ENCODE results near the gene FBP2. TPM values are rescaled to one million over a fixed set of nuclear protein-coding genes. Genes with fewer than 3 reads are reported as not detected.
A peak's percentile ranks its signal among the peaks of the same experiment; 100 is the strongest.

The FBP2 gene
- total RNA-seq, 1 donor from 2014 or later, result 0.33 TPM

DNA sequence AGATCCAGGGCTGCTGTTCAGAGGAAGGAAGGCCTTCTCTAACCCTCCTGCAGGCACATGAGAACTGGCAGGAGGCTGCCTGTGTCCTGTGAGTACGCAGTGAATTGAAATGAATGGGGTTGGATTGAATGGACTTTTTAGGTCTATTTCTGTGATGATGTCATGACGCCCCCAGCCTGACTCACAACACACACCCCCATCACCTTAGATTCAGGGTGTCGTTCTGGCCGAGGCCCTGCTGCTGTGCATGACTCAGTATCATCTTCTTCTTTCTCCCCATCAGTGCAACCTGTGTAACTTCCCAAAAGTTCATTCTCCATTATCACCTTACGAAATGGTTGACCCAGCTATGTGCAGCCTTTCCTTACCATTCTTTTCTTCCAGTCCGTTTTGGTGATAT lies 33.4 kb downstream of the FBP2 start:
- TF ChIP-seq, protein P1, sequence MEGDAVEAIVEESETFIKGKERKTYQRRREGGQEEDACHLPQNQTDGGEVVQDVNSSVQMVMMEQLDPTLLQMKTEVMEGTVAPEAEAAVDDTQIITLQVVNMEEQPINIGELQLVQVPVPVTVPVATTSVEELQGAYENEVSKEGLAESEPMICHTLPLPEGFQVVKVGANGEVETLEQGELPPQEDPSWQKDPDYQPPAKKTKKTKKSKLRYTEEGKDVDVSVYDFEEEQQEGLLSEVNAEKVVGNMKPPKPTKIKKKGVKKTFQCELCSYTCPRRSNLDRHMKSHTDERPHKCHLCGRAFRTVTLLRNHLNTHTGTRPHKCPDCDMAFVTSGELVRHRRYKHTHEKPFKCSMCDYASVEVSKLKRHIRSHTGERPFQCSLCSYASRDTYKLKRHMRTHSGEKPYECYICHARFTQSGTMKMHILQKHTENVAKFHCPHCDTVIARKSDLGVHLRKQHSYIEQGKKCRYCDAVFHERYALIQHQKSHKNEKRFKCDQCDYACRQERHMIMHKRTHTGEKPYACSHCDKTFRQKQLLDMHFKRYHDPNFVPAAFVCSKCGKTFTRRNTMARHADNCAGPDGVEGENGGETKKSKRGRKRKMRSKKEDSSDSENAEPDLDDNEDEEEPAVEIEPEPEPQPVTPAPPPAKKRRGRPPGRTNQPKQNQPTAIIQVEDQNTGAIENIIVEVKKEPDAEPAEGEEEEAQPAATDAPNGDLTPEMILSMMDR (IDR thresholded peaks at IDR 0.05; ENCODE audit: borderline replicate concordance), result no peak
- Histone ChIP-seq H3K9me3 (replicated peaks) (peaks cover 3% of the 10 kb centered on the region), H3K27ac (replicated peaks) (no peak overlapping the region), H3K36me3 (no peaks in the 10 kb centered on the region), H3K27me3 (ENCODE audit: low read depth) (peaks cover 8% of the 10 kb centered on the region), H3K4me3 (no peak overlapping the region), H3K4me1 (no peaks in the 10 kb centered on the region)
- no peak for DNase-seq
- intact Hi-C loops (cut with micrococcal nuclease), result no loop called here

DNA sequence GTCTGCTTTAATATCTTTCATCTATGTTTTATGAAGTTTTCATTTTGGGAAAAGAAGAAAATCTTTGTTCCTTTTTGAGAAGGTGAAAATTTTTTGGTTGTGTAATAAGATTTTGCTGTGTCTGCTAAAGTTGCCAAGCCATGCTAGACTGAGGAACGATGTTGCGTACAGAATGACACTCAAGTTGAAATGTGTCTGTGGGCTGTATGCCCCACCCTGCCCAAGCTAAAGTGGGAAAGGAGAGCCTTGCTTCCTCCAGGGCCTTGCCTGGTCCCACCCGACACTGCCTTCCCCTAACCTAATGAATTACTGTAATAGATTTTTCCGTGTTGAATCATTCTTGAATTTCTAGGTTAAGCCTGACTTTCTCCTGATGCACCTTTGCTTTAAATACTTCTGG lies 36.2 kb downstream of the FBP2 start:
- intact Hi-C loops (cut with micrococcal nuclease), result no loop called here
- H3K9me3 ChIP-seq (replicated peaks), result no peaks in the 10 kb centered on the region
- no peak for DNase-seq
- H3K27me3 ChIP-seq (ENCODE audit: low read depth), result peaks cover 8% of the 10 kb centered on the region
- no peaks in the 10 kb centered on the region for H3K4me1 ChIP-seq
- no peaks in the 10 kb centered on the region for H3K36me3 ChIP-seq
- no peak overlapping the region for H3K27ac ChIP-seq (replicated peaks)
- H3K4me3 ChIP-seq, result no peak overlapping the region
- TF ChIP-seq, protein P1 (IDR thresholded peaks at IDR 0.05; ENCODE audit: borderline replicate concordance), result no peak

DNA sequence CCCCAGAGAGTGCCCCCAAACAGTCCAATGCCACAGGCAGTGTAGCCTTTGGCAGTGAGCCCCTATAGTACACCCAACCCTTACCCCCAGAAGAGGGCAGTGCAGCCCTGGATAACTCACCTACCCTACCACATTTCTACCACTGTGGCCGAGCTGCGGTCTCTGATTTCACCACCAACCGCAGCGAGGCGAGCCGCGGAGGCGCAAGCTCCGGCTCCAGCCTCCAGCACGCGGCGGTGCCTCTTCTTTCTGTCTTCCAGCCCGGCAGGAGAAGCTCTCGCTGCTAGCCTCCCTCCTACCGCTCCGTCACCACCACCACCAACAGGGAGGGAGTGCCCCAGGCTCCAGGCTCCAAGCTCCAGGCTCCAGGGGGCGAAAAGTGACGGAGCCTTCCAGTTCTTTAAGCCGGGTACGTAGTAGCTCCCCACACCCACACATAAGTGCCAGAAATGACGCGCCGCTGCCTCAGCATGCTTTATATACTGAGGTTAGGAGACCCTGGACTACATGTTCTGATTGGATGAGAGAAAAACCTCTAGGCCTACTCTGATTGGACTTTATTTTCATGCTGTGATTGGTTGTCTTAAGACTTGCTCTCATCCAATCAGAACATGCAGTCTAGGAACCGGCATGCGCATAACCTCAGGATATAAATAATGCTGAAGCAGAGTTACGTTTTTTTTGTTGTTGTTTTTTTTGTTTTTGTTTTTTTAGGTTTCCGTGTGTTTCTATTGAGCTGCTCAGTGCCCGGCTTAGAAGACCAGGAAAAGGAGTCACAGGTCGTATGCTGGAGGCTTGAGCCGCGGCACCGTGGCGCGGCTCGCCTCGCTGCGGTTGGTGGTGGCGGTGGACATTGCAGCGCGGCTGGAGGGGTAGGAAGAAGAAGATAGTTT lies 38.9 kb downstream of the FBP2 start, which contains the start of gene PCAT7:
Gene PCAT7 (plus strand): TSS at position 645 of the 893 bp plus-strand sequence.
- TF ChIP-seq, protein P1 (IDR thresholded peaks at IDR 0.05; ENCODE audit: borderline replicate concordance), result peak; percentile 44
- H3K27me3 ChIP-seq (ENCODE audit: low read depth), result peaks cover 8% of the 10 kb centered on the region

DNA sequence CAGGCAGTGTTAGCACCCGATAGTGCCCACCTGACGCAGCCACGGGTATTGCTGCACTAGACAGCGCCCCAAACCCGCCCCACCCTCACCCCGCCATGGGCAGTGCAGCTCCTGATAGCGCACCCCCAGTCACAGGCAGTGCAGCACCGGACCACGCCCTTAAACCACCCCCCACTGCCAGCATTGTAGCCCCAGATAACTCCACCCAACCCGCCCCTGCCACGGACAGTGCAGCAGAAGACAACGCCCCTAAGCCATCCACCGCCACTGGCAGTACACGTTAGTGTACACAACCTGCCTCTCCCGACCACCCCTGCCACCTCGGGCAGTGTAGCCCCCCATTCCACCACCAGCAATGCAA lies 39.6 kb downstream of the FBP2 start:
- H3K4me3 ChIP-seq, result no peak overlapping the region
- no peaks in the 10 kb centered on the region for H3K4me1 ChIP-seq
- intact Hi-C loops (cut with micrococcal nuclease), result no loop called here
- DNase-seq, result no peak
- TF ChIP-seq, protein P1 (IDR thresholded peaks at IDR 0.05; ENCODE audit: borderline replicate concordance), result no peak
- no peak overlapping the region for H3K27ac ChIP-seq (replicated peaks)
- no peaks in the 10 kb centered on the region for H3K9me3 ChIP-seq (replicated peaks)
- peaks cover 6% of the 10 kb centered on the region for H3K27me3 ChIP-seq (ENCODE audit: low read depth)
- H3K36me3 ChIP-seq, result no peaks in the 10 kb centered on the region

More for the DNA sequence above, 38.9 kb downstream of the FBP2 start, which contains the start of gene PCAT7:
- no peak for DNase-seq
- Histone ChIP-seq H3K9me3 (replicated peaks) (no peaks in the 10 kb centered on the region), H3K27ac (replicated peaks) (no peak within 1 kb of the TSS), H3K4me3 (peak within 1 kb of the TSS; percentile 43), H3K4me1 (no peaks in the 10 kb centered on the region), H3K36me3 (no peaks in the 10 kb centered on the region)
- intact Hi-C loops (cut with micrococcal nuclease), result no loop called here

DNA sequence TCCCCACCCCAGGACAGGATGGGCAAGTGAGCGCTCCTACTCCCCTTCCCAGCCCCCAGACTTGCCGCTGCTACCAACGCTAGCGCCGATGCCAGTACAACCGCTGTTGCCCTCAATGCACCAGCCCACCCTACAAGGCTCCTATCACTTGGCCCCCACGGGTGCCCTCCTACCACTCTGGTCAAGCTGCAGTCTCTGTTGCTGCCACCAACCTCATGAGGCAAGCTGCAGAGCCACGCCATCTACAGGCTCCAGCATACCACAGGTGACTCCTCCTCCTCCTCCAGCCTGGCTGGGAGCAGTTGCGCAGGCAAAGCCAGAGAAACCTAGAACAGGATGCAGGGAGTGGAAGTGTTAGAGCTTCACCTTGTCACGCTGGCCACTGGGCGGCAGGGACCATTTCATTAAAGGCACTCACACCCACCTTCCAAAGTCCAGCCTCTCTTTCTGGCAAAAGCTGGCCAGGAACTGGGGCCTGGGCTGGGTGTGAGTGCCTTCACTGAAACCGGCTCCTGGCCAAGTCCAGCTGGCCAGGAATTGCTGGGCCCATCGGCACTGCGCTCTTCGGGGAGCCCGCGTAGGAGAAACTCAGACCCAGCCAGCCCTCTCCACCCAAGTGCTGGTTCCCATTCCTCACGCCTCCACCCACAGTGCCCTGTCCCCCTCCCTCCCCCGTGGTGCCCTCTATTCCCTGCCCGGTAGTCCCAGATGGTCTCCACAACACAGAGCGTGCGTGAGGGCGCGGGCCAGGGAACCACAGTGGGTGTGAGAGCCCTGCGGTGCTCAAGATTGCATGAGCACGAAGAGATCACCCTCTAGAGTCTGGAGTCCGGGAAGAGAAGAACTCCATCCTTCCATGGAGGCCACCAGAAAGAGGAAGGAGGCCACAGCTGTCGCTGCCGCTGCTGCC lies 40.3 kb downstream of the FBP2 start:
- Histone ChIP-seq H3K4me1 (no peaks in the 10 kb centered on the region), H3K27me3 (ENCODE audit: low read depth) (no peaks in the 10 kb centered on the region), H3K9me3 (replicated peaks) (no peaks in the 10 kb centered on the region), H3K4me3 (no peak overlapping the region), H3K27ac (replicated peaks) (no peak overlapping the region), H3K36me3 (no peaks in the 10 kb centered on the region)
- TF ChIP-seq, protein P1 (IDR thresholded peaks at IDR 0.05; ENCODE audit: borderline replicate concordance), result no peak
- no peak for DNase-seq
- intact Hi-C loops (cut with micrococcal nuclease), result no loop called here

All from left ventricle myocardium inferior (tissue), 1 donor.